Activated T-cell treated with anti-CD3 and anti-CD28 coated beads for 24 hours (primary cell): Measurements from ENCODE around the gene RFWD3.
"Not testable (repeated sequence)": the region's sequence is repeated elsewhere in the genome, so short reads cannot be mapped to it uniquely, and the experiment has no call there.

ENCODE experiments used
- DNase-seq: peaks from one replicate; pipeline ENCODE4 v3.0.0-alpha.2; 2020; ENCODE audit warnings: low read depth

RFWD3 gene, protein sequence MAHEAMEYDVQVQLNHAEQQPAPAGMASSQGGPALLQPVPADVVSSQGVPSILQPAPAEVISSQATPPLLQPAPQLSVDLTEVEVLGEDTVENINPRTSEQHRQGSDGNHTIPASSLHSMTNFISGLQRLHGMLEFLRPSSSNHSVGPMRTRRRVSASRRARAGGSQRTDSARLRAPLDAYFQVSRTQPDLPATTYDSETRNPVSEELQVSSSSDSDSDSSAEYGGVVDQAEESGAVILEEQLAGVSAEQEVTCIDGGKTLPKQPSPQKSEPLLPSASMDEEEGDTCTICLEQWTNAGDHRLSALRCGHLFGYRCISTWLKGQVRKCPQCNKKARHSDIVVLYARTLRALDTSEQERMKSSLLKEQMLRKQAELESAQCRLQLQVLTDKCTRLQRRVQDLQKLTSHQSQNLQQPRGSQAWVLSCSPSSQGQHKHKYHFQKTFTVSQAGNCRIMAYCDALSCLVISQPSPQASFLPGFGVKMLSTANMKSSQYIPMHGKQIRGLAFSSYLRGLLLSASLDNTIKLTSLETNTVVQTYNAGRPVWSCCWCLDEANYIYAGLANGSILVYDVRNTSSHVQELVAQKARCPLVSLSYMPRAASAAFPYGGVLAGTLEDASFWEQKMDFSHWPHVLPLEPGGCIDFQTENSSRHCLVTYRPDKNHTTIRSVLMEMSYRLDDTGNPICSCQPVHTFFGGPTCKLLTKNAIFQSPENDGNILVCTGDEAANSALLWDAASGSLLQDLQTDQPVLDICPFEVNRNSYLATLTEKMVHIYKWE

DNA sequence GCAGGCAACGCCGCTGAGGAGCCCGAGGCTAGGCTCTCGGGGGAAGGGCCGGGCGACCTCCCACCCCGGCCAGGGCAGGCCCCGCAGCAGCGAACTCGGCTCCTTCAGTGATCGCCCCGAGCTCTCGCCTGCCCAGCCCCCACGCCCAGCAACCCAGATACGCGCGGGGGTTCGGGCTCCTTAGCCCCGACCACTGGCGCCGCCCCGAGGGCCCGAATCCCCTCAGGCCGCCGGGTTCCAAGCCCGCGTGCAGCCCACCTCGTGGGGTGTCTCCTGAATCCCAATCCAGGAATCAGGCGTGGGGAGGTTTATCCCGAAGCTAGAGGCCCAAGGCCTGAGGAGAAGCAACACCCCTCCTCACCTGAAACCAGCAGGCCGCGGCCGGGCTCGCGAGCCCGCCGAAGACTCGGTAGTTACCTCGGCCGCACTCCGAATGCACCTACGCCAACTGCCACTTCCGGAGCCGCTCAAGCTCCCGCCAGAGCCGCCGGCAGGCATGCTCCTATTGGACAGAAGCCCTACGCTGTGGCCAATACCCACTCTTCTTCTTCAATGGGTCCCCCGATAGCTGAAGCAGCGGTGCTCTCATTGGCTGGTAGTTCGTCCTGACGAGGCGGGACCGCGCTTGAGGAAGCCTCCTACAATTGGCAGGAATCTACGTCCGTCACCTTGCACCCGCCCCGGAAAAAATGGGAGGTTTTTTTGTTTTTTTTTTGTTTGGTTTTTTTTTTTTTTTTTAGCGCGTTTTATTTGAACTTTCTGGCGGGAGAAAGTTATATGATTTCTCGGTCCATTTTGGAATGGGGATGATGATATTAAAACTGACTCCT lies at the start of gene RFWD3:
Gene RFWD3 (minus strand): TSS at position 453 of the 830 bp plus-strand sequence. CDS start 5,428 bp downstream, outside the sequence.
- DNase-seq = peak; percentile 95

DNA sequence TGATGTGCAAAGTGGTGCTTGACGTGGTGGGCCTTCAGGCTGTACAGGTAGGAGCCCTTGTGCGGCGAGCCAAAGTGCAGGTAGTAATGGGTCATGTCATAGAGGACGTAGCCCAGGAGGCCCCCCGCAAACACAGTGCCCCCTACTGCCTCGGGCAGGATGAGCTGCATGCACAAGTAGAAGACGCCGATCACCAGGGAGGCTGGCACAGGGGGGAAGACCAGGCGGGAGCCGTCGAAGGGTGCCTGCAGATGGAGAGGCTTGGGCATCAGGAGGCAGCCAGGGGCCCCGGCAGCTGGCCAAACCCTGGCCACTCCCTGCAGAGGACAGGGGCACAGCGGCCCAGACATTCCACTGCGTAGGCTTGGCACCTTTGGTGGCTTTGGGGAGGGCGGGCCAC lies 49.7 kb upstream of the RFWD3 start:
- no peak for DNase-seq

DNA sequence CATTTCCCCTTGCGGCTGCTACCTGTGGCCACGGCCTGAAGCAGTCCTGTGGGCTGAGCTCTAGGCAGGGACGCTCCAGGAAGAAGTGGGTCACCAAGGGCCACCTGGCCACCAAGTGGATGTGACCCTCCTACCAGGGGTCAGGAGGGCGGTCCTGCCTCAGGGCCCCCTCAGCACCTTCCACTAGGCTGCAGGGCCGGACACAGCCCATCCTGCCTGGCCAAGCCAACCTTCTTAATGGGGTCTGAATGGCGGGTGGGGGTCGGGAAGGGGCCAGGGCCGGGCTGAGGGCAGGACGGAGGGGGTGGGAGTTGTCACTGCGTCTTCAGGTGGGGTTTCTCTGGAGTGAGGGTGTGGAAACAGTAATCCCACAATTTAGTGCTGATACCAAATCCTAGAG lies 47.2 kb upstream of the RFWD3 start:
- DNase-seq = no peak

DNA sequence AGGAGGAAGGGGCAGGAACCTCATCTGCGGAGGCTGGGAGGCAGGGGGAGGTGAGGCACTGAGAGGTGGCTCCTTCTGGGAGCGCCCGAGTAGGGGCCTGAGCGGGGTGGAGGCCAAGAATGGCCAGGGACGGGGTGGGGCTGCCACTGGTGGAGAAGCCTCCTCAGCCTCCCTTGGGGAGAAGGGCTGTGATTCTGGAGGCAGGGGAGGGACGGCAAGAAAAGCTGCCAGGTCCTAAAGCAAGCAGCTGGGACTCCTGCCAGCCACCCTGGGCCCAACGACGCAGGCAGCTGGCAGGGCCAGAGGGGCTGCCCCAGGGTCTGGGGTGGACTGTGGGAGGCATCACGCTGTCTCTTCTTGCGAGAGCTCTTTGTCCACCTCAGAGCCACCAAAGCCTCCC lies 46.6 kb upstream of the RFWD3 start:
- no peak for DNase-seq

DNA sequence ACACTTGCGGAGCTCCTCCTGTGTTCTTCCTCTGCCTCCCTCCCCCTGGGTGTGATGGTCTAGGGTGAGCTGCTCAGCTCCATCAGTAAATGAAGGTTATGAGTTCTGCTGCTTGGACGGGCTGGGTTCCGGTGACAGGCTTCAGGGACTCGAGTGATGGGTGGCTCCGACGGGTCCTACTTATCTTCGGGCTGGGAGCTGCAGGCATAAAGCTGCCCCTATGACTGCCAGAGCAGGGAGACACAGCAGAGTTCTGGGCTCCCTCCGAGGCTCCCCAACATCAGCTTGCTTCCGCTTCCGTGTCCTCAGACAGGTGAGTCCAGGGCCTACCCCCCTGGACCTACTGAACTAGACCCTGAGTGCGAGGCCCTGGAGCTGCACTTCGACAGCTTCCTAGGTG lies 45.3 kb upstream of the RFWD3 start:
- DNase-seq = no peak

DNA sequence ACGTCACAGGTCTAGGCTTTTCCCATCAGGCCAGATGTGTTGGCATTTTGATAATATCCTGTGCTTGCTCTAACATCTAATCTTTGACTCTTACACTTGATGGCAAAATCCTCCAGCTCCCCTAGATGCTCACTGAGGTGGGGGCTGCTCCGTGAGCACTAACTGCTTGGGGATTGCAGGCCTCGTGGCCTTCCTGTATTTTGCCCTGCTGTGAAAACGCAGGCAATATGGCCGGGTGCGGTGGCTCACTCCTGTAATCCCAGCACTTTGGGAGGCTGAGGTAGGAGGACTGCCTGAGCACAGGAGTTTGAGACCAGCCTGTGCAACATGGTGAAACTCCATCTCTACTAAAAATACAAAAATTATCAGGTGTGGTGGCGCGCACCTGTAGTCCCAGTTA lies 43.7 kb upstream of the RFWD3 start:
- no peak for DNase-seq

DNA sequence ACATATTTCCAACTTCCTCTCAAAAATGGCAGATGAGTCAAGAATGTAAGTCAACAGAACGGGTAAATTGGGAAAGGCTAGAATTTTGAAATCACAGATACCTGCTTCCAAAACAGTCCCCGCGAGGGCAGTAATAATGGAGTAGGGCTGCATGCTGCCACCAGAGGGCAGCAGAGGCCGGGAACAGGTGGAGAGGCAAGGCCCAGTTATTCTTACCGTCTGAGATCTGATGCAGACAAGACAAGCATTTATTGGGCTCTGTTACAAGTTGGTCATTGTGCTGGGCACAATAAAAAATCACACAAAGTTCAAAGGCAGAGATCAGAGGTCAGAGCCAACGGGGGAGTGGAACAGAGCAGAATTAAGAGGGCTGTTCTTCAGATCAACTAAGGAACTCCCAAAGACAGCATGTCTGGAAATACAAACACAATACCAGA lies 42.8 kb upstream of the RFWD3 start:
- DNase-seq = peak; percentile 74

DNA sequence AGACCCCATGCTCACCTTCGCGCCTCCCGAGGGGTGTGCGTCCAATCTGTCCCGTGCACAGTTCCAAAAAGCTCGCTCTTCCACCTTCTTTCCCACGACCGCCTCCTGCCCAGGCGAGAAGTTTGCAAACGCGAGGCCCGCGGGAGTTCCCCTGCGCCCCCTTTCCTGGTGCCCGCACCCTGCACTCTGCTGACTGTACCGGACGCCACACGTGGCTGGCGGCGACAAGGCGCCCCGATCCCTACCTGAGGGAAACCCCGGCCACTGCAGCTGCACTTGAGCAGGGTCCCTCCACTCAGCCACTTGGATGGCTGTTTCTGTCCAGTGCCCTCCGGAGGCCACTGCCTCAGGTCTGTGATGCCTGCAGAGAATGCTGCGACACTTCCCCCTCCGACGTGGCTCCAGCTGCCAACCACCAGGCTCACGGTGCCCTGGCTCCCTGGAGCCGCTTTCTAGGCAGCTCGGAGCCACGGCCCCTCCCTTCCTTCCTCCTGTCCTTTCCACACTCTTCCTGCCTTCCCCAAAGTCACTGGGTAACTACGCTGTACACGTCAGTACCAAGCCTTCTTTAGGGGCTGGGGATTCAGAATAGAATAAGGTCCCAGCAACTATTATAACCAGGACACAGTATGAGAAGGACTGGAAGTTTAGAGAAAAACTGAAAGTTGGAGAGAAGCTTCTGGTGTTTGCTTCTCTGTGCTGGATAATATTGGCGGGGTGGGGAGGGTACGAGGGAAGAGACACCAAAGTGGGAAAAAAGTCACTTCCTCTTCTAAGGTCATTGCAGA lies 34.0 kb upstream of the RFWD3 start, which contains the start of gene MLKL:
Gene MLKL (minus strand): TSS at position 425 of the 788 bp plus-strand sequence. CDS start 5,105 bp downstream, outside the sequence.
- peak; percentile 52 for DNase-seq

DNA sequence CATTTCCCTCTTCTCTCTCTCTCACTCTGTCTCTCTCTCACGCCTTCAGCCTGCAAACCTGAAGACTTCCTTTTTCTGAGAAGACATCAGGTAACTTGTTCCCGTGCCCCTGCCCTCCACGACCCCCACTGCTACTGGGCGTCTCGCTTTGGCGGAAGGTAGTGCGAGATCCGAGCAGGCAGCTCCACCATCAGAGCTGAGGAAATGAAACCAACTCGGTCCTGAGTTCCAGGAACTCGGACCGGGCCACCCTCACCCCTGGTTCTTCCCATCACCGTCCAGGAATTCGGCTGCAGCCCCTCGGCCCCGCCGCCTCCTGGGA lies 33.4 kb upstream of the RFWD3 start:
- peak; percentile 4 for DNase-seq

DNA sequence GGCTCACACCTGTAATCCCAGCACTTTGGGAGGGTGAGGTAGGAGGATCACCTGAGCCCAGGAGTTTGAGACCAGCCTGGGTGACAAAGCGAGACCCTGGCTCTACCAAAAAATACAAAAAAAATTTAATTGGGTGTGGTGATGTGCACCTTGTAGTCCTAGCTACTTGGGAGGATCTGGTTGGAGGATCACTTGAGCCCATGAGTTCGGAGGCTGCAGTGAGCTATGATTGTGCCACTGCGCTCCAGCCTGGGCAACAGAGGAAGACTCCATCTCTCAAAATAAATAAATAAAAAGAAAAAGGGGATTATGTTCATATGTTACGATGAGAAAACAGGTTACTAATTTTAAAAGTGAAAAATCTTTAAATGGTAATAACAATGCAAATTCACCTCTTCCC lies 33.0 kb upstream of the RFWD3 start:
- DNase-seq = no peak

DNA sequence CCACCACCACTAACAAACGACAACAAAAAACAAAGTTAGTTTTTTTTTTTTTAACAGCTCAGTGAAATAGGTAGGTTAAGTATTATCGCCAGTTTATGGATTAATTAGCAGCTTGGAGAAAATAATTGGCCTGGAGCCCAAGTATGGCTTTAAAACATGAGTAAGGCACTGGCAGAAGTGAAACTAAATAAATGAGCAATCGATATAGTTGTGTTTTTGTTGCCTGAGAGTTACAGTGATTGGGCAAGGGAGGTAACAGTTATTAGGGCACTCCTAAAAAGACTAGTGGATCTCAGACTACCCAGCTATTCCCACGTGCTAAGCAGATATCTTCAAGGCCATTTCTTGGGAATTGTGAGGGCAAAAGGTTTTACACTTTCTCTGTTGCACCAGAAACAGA lies 31.5 kb upstream of the RFWD3 start:
- no peak for DNase-seq

DNA sequence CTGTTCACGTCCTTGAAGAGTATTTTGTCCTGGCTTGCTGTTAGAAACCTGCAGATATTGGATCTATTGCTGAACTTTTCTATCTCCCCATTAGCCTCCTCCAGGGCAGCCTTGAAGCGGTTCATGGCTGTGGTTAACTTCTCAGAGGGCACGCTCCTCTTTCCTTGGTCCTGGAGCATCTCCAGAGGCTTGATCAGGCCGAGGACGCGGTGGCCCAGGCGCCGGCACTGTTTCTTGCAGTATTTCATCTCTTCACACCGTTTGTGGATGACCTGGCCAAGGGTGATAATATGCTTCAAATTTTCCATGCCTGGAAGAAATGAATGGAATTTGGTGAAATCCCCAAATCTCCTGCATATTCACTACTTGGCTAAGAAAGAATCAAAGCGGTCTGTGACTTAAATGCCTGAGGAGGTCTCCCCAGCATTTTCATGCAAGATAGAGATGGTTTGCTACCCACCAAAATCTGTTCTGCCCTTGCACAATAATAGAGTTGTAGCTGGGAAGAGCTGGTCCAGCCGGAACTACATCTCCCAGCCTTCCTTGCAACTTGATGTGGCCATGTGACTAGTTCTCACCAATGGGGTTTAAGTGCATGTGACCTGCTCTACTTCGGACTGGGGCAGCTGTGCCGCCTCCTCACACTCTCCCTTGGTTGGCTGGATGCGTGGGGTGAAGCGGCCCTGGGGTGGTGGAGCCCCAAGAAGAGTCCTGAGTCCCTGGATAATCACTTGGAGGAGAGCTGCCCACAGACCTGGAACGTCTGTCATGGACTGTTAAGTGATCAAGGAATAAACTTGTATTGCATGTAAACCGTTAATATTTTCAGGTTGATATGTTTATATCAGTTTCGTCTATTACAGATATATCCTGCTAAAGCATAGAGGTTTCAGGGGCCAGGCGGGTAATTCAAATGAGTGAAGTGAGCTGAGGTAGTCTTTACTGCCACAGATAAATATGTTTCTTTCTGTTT lies 29.1 kb upstream of the RFWD3 start:
- DNase-seq = peak; percentile 27

DNA sequence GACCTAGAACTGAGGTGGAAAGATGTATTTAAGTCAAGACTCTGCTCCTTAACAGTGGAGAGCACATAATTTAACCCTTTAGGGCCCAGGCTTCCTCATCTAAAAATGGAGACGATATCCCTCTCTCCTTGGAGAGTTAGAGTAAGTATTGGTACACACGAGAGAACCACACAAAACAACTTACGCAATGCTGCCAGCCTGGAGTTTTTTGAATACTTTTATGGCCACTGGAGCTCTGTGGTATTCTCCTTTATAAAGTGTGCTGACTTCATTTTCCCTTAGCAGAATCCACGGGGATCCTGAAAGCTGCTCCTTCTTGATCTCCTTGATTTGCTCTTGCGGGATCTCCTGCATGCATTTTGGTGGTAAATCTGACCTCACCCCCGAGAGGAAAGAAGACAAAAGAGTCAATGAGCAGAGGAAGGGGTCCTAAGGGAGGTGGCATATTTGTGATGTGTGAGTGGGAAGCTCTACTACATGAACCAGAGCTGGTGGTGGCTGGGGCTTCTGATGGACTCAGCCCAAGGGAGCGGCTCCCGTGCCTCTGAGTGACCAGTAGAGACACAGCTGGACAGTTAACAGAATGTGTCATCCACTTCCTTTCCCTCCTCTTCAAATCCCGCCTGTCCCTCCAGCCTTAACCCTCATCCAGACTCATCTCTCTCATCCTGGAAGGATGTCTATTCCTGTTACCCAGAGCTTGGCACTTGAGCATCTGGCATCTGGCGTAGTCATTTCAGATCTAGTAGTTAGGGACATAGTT lies 24.6 kb upstream of the RFWD3 start:
- no peak for DNase-seq

DNA sequence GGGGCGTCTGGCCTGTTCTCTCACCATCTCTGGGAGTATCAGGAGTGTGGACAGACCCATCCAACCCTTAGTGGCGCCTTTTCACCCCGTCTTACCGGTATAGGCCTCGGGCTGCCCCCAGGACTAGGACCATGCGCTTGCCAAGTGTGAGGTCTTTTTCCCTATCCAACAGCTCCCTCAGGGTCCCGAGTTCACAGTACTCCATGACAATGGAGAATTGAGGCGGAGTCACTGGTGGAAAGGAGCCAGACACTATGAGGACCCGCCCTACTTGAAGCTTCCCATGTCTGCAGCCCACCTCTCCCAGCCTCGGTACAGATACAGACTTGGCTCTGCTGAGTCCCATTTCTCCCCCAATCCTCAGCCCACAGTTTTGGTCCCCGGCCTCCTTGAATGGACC lies 15.9 kb upstream of the RFWD3 start:
- no peak for DNase-seq

DNA sequence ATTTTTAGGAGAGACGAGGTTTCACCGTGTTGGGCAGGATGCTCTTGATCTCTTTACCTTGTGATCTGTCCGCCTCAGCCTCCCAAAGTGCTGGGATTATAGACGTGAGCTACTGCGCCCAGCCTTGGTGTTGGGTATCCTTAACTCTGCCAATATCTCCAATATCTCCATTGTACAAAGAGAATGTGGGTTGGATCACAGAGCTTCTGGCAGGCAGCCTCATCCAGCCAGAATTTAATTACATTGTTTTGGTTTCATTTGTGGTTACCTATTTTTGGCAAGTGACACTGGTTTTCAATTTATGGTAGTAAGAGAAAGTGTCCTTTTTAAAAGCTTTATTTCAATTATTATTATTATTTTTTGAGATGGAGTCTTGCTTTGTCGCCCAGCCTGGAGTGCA lies 14.0 kb upstream of the RFWD3 start:
- no peak for DNase-seq

DNA sequence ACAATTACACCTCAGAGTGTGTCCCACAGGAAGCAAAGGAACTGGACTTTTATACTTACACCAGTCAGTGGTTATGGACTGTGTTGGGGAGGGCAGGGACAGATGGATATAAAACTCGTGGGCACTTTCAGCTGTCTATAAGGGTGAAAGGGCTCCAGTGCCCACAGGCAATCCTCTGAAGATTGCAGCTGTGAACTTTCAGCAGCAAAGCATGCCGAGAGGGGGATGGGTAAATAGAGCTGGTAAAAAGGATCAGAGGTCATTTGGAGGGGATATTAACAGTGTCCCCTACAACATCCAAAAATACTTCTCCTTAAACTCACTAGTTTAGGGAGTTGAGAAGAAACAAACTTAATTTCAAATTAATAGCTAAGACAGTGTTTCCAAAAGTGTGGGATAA lies 13.3 kb upstream of the RFWD3 start:
- no peak for DNase-seq

DNA sequence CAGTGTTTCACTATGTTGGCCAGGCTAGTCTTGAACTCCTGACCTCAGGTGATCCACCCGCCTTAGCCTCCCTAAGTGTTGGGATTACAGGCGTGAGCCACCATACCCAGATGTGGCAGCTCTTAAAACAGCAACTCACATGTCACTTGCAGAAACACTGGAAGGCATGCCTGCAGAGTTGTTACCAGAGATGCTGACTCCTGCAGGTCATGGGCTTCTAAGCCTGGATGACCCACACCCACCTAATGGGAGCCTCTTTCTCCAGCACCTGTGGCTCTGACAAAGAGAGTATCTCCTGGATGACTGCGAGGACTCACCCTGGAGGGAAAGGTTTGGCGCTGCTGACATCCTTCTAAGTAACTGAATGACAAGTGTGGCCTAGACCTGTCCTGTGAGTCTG lies 11.2 kb upstream of the RFWD3 start:
- no peak for DNase-seq

DNA sequence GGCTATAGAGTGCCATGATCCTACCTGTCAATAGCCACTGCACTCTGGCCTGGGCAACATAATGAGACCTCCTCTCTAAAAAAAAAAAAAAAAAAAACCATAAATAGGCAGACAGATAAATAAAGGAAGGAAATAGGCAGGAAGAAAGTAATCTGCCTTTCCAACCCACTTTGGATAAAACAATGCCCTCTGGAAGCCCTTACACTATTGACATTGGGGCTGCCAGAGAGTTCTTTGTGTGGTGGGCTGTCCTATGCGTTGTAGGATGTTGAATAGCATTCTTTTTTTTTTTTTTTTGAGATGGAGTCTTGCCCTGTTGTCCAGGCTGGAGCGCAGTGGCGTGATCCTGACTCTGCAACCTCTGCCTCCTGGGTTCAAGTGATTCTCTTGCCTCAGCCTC lies 7.2 kb upstream of the RFWD3 start:
- no peak for DNase-seq

DNA sequence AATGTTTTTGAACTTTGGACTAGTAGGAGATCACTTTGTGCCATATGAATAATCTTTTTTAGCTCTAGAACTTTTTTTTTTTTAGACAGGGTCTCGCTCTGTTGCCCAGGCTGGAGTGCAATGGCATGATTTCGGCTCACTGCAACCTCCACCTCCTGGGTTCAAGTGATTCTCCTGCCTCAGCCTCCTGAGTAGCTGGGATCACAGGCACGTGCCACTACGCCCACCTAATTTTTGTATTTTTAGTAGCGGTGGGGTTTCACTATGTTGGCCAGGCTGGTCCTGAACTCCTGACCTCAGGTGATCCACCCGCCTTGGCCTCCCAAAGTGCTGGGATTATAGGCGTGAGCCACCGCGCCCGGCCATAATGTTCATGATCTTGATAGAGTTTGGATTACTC lies 2.2 kb upstream of the RFWD3 start:
- DNase-seq = not testable (repeated sequence)

DNA sequence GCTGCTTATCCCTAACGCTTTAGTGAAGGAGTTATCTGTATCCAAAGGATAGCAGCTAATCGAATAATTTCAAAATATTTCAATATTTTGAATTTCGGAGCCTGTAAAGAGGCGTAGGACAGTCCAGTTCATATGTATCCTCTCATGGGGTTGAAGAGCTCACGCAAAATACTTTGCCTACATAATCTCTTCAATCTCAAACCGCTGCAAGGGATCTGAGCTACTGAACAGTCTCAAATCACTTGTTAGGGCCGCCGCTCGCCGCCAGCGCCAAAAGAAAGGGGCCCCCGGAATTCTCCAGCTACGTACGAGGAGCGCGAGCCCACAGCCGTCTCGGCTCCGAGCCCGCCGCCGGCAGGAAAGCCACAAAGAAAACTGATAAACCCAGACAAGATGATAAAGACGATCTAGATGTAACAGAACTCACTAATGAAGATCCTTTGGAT lies 601 bp upstream of the RFWD3 start:
- no peak for DNase-seq
